ENCODE measurements around the gene CENPU. TPM values are rescaled to one million over a fixed set of nuclear protein-coding genes. Genes with fewer than 3 reads are reported as not detected.
A peak's percentile ranks its signal among the peaks of the same experiment; 100 is the strongest.

Gene CENPU
- total and polyA plus RNA-seq, 12 donors, result 0.62 to 4.6 (median 1.4) TPM

- H3K36me3 ChIP-seq, result peaks cover 0 to 61% (median 4%) of the 10 kb centered on the region in 9 donors
- no peak overlapping the region for H3K4me3 ChIP-seq
- peaks cover 0 to 46% (median 0%) of the 10 kb centered on the region in 9 donors for H3K4me1 ChIP-seq
- H3K9me3 ChIP-seq, result no peaks in the 10 kb centered on the region
- intact Hi-C loops (cut with DNase I), result no loop called here
- DNase-seq (no peak), ATAC-seq (peak in 4 of 8 donors; percentile 39 to 61 (median 51))
- peak overlapping the region in 1 of 10 donors; percentile 62 for H3K27ac ChIP-seq
- 65 to 72% methylated on average over 5 of the region's 5 CpGs for WGBS, 2 donors
- TF ChIP-seq CTCF (IDR thresholded peaks at IDR 0.05), result no peak
- H3K27me3 ChIP-seq, result no peaks in the 10 kb centered on the region
These were observed 49.3 kb downstream of the CENPU start for GRCh38 chr4:184684491-184685189.

DNA sequence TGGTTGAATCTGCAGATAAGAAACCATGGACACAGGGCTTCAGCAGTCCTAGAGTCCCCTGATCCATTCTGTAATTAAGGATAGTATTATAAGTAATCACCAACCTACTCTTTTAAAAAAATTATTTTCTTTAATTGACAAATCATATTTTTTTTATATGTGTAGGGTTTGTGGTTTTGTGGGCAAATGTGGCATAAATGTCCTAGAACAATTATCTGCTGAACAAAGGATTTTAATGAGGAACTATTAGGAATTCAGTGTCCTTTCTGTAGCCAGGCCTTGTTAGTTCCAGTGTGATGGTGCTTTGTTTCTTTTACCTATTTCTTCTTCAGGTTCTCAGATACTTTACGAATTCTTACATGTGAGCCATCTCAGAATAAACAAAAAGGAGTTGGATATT, 52.0 kb downstream of the CENPU start:
- intact Hi-C loops (cut with DNase I), result no loop called here
- no peak overlapping the region for H3K4me3 ChIP-seq
- no peaks in the 10 kb centered on the region for H3K9me3 ChIP-seq
- H3K36me3 ChIP-seq, result peaks cover 0 to 59% (median 4%) of the 10 kb centered on the region in 9 donors
- H3K27ac ChIP-seq, result no peak overlapping the region
- DNase-seq (no peak), ATAC-seq (no peak)
- no peak for TF ChIP-seq CTCF (IDR thresholded peaks at IDR 0.05)
- peaks cover 0 to 39% (median 0%) of the 10 kb centered on the region in 9 donors for H3K4me1 ChIP-seq
- 98 to 100% methylated on average over 1 of the region's 1 CpG for WGBS, 2 donors
- no peaks in the 10 kb centered on the region for H3K27me3 ChIP-seq

DNA sequence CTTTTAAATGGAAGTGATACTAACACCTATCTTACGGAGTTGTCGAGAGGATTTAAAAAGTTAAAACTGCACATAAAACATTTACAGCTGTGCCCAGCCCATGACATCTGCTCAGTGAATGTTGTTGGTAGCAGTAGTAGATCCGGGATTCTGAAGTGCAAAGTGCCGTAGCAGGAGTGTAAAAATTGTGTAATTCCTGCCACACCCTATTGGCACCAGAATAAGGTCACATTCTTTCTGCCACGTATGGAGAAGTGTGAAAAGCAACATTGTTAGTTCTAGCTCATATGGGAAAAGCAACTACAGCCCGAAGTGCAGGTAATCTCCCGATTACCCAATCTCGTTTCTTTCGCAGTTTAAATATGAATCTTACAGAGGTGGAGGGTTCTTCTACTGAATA, 53.2 kb downstream of the CENPU start:
- Histone ChIP-seq H3K27ac (no peak overlapping the region), H3K4me3 (no peak overlapping the region), H3K27me3 (no peaks in the 10 kb centered on the region), H3K9me3 (no peaks in the 10 kb centered on the region), H3K4me1 (peaks cover 0 to 39% (median 0%) of the 10 kb centered on the region in 9 donors), H3K36me3 (peaks cover 0 to 54% (median 4%) of the 10 kb centered on the region in 9 donors)
- intact Hi-C loops (cut with DNase I), result no loop called here
- DNase-seq (no peak), ATAC-seq (peak in 1 of 8 donors; percentile 35)
- no peak for TF ChIP-seq CTCF (IDR thresholded peaks at IDR 0.05)
- 76 to 88% methylated on average over 9 of the region's 9 CpGs for WGBS, 2 donors

DNA sequence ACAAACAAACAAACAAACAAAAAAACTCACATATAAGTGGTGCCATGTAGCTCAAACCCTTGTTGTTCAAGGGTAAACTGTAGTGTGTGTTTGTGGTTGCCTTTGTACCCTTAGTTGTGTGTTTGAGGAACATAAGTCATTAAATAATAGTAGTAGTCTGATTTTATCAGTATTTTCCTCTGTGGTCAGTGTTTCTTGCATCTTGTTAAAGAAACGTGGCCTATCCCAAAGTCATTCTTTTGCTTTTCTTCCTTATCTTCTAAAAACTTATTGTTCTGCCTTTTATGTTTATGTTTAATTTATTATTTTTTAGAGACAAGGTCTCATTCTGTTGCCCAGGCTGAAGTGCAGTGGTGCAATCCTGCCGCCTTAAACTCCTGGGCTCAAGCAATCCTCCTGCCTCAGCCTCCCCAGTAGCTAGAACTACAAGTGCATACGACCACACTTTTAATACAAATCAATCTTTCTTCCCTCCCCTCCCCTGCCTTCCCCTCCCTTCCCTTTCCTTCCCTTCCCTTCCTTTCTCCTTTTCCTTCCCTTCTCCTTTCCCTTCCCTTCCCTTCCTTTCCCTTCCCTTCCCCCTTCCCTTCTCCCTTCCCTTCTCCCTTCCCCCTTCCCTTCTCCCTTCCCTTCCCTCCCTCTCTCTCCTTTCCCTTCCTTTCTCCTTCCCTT, 57.9 kb downstream of the CENPU start:
- DNase-seq (no peak), ATAC-seq (no peak)
- Histone ChIP-seq H3K27ac (no peak overlapping the region), H3K4me1 (peaks cover 0 to 11% (median 0%) of the 10 kb centered on the region in 9 donors), H3K9me3 (no peaks in the 10 kb centered on the region), H3K4me3 (no peak overlapping the region), H3K36me3 (peaks cover 0 to 74% (median 13%) of the 10 kb centered on the region in 9 donors), H3K27me3 (no peaks in the 10 kb centered on the region)
- 95 to 96% methylated on average over 3 of the region's 3 CpGs for WGBS, 2 donors
- intact Hi-C loops (cut with DNase I), result no loop called here
- TF ChIP-seq CTCF (IDR thresholded peaks at IDR 0.05), result no peak

All from heart right ventricle (tissue), 16 donors.